ENCODE measurements around the gene FOXP4.

DNA sequence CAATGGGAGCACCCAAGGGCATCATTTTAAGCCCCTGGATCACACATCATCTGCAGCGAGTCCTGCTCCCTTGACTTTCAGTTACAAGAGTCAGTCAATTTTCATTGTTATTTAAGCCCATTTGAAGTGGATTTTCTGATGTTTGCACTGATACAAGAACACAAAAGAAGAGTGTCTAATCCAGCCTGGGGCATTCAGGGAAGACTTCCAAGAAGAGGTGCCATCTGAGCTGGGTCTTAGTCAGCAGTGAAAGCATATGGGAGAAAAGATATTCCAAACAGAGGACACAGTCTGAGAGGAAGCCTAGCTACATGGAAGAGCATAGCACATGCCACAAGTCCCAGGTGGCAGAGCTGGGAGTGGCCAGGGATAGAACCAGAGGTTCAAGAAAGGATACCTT is 10.4 kb upstream of the FOXP4 start:
- TF ChIP-seq POLR2A (IDR thresholded peaks at IDR 0.05) (no peak), POLR2AphosphoS5 (IDR thresholded peaks at IDR 0.05) (no peak)
- TF ChIP-seq, protein P1, sequence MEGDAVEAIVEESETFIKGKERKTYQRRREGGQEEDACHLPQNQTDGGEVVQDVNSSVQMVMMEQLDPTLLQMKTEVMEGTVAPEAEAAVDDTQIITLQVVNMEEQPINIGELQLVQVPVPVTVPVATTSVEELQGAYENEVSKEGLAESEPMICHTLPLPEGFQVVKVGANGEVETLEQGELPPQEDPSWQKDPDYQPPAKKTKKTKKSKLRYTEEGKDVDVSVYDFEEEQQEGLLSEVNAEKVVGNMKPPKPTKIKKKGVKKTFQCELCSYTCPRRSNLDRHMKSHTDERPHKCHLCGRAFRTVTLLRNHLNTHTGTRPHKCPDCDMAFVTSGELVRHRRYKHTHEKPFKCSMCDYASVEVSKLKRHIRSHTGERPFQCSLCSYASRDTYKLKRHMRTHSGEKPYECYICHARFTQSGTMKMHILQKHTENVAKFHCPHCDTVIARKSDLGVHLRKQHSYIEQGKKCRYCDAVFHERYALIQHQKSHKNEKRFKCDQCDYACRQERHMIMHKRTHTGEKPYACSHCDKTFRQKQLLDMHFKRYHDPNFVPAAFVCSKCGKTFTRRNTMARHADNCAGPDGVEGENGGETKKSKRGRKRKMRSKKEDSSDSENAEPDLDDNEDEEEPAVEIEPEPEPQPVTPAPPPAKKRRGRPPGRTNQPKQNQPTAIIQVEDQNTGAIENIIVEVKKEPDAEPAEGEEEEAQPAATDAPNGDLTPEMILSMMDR (IDR thresholded peaks at IDR 0.05 in 8 of 11, conservative IDR thresholded peaks at IDR 0.05 in 3 of 11), result no peak

All from spleen (tissue), 7 donors.